Astrocyte of the cerebellum (primary cell): ENCODE data around the gene L3MBTL4.

Experiments
- DNase-seq: peaks from one replicate; pipeline ENCODE4 v3.0.0-alpha.2; 2011; ENCODE audit warnings: low read depth
- H3K4me3 ChIP-seq: 2 replicates; pipeline ENCODE4 v1.5.1; 2011; ENCODE audit warnings: mild to moderate bottlenecking, low read depth, low read length, moderate library complexity
- in situ Hi-C: cut with HindIII; loops from 2 replicates; pipeline ENCODE4 v1.10.0; 2017; ENCODE audit warnings: low sequenced_read_pairs
- TF ChIP-seq, protein P1 (sequence below): IDR thresholded peaks from 2 replicates; pipeline ENCODE4 v1.5.1; 2012; ENCODE audit warnings: low read length, low read depth, moderate library complexity, mild to moderate bottlenecking; ENCODE audit errors: missing control alignments

The L3MBTL4 gene

DNA sequence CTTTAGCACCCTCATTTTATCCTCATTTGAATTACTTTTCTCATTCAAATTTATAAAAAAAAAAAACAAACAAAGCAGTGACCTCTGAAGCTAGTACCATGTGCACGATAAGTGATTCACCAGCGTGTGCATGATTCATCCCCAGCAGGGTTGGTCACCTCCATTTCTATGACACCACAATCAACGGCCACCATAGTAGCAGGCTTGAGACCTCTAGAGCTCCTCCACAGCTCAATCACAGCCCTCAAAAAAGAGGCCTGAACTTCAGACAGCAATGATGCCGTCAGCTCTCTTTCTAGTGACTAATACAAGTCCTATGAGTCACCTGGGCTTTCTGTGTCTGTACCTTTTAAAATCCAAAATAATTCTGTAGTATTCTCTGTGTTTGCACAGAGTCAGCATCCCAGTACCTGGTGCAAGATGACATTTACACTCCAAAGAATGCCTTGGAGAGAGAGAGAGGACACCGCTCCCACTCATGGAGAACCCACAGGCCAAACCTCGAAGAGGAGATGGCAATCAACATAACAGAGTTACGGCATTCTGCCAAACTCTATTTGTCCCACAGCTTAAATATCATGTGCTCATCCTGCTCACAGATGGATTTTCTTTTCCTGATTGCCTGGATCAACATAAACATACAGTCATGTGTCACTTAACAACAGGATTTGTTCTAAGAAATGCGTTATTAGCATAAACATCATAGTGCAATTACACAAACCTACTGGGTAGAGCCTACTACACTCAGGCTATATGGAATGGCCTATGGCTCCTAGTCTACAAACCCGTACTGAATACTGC, 58.7 kb downstream of the L3MBTL4 start:
- DNase-seq, result no peak
- no peak overlapping the region for H3K4me3 ChIP-seq
- in situ Hi-C loops, result no loop called here
- TF ChIP-seq, protein P1, sequence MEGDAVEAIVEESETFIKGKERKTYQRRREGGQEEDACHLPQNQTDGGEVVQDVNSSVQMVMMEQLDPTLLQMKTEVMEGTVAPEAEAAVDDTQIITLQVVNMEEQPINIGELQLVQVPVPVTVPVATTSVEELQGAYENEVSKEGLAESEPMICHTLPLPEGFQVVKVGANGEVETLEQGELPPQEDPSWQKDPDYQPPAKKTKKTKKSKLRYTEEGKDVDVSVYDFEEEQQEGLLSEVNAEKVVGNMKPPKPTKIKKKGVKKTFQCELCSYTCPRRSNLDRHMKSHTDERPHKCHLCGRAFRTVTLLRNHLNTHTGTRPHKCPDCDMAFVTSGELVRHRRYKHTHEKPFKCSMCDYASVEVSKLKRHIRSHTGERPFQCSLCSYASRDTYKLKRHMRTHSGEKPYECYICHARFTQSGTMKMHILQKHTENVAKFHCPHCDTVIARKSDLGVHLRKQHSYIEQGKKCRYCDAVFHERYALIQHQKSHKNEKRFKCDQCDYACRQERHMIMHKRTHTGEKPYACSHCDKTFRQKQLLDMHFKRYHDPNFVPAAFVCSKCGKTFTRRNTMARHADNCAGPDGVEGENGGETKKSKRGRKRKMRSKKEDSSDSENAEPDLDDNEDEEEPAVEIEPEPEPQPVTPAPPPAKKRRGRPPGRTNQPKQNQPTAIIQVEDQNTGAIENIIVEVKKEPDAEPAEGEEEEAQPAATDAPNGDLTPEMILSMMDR, result no peak

DNA sequence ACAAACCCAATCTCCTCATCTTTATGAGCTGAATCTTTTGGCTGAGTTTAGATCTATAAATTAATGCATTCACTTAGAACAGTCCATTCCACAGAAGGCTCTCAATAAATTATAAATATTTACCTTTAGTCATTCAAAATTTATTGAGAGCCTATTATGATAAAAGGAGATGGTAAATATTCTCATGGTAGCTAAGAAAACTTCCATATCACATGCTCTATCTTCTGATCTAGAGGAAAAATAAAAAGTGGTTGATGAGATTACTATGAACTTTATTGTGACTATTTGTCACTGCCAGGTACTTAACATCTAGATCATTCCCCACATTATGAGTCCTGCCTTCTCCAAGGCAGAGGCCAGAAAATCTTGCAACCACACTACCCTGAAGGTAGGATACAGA, 62.4 kb downstream of the L3MBTL4 start:
- in situ Hi-C loops, result no loop called here
- TF ChIP-seq, protein P1, result no peak
- DNase-seq, result no peak
- H3K4me3 ChIP-seq, result no peak overlapping the region

DNA sequence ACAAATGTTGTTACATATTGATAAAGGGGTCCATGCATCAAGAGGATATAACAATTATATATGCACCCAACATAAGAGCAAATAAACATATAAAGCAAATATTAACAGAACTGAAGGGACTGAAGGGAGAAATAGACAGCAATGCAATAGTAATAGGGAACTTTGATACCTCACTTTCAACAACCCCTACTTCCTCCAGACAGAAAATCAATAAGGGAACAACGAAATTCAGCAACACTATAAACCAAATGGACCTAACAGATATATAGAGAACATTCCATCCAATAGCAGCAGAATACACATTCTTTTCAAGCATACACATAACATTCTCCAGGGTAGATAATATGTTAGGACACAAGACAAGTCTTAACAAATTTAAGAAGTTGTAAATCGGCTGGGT, 71.7 kb downstream of the L3MBTL4 start:
- H3K4me3 ChIP-seq, result no peak overlapping the region
- no peak for DNase-seq
- in situ Hi-C loops, result no loop called here
- TF ChIP-seq, protein P1, result no peak

DNA sequence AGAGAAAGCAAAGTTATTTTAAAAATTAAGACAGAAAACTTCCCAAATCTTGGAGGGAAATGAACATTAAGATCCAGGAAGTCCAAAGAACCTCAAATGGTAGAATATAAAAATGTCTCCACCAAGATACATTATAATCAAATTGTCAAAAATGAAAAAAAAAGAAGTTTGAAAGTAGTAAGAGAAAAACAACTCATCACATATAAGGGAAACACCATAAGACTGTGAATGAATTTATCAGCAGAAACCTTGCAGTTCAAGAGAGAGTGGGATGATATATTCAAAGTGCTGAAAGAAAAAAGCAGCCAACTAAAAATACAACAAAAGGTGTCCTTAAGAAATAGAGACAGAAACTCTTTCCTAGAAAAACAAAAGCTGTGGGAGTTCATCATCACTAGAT, 73.0 kb downstream of the L3MBTL4 start:
- no peak overlapping the region for H3K4me3 ChIP-seq
- DNase-seq, result no peak
- in situ Hi-C loops, result no loop called here
- TF ChIP-seq, protein P1, result no peak

DNA sequence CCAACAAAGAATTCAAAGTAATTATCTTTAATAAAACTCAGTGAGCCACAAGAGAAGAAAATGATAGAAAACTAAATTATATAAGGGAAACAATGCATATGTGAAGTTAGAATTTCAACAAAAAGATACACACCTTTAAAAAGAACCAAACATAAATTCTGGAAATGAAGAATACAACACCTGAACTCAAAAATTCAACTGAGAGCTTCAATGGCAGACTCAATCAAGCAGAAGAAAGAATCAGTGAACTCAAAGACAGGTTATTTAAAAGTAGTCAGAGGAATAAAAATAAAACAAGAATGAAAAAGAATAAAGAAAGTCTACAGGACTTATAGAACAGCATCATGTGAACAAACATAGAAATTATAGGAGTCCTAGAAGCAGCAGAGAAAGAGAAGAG, 73.4 kb downstream of the L3MBTL4 start:
- in situ Hi-C loops, result no loop called here
- TF ChIP-seq, protein P1, result no peak
- H3K4me3 ChIP-seq, result no peak overlapping the region
- no peak for DNase-seq

DNA sequence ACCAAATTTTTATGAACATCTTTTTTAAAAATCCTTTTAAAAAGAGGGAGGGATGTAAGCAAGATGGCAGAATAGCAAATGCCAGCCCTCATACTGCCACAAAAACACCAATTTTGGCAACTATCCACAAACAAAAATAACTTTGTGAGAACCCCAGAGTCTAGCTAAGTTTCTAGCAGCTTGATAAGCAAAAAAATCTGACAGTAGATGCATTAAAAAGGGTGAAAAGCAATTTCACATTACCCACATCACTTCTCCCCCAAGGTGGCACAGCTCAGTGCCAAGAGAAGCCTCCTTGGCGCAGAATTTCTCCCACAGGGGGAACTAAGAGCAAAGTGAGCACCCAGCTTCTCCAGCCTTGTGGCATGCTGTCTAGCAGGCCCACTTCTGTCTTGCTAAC, 74.6 kb downstream of the L3MBTL4 start:
- in situ Hi-C loops, result no loop called here
- DNase-seq, result no peak
- TF ChIP-seq, protein P1, result no peak
- H3K4me3 ChIP-seq, result no peak overlapping the region
